NCI-H2227 (cell line): ENCODE results near the gene SLC35E3.

Experiments used
- DNase-seq: peaks from one replicate; lab custom pipeline; 2025; ENCODE audit not compliant: unreplicated experiment; lab: John Stamatoyannopoulos, UW

Gene SLC35E3

DNA sequence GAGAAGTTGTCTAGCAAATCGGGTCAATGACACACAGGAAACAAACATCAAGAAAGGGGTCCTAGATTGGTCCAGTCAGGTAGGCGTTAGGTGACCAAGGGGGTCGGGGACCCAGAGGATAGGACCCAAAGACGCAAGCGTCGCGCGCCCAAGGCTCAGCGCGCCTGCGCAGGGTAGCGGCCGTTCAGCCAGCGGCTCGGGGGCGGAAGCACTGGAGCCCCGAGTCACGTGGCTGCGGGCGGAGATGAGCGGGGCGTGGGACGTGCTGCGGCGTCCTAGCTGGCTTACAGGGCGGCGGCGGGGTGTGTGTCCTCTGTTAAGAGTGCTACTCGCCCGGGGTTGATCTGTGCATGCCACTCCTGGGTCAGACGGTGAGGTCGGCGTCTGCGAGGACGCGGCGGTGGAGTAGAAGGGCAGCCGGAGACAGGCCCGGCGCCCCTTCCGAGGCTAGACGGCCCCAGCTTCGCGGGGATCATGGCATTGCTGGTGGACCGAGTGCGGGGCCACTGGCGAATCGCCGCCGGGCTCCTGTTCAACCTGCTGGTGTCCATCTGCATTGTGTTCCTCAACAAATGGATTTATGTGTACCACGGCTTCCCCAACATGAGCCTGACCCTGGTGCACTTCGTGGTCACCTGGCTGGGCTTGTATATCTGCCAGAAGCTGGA lies at the start of gene SLC35E3:
Gene SLC35E3, plus strand, starts transcription at position 273 of the 668 bp plus-strand sequence. Its CDS starts 202 bp downstream, at position 475.
- DNase-seq, result peak; percentile 96

DNA sequence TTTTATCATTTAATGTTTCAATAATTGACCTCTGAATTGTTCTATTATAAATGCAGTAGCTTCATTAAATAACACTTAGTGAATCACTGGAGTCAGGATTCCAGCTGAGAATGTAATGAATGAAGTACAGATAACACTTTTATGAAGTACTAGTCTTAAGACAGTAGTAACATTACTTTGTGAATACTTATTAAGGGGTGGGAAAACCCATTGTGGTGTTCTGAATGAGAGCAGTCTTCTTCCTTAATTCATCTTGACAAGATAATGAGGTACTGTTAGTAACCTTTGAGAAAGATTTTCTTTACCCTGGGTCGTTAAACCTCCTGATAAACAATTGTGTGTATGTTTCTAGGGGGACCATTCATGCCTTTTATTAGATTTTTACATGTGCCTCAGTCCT lies 46.5 kb upstream of the SLC35E3 start:
- DNase-seq, result no peak

DNA sequence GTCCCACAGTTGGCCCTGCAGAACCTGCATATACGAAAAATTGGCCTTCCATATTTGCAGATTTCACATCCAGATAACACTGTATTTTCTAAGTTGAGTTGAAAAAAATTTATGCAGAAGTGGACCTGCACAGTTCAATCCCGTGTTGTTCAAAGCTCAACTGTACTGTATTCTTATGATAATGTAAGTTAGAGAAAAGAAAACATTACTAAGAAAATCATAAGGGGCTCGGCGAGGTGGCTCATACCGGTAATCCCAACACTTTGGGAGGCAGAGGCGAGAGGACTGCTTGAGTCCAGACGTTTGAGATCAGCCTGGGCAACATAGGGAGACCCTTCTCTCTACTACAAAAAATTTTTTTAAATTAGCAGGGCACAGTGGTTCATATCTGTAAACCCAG lies 18.2 kb upstream of the SLC35E3 start:
- no peak for DNase-seq

DNA sequence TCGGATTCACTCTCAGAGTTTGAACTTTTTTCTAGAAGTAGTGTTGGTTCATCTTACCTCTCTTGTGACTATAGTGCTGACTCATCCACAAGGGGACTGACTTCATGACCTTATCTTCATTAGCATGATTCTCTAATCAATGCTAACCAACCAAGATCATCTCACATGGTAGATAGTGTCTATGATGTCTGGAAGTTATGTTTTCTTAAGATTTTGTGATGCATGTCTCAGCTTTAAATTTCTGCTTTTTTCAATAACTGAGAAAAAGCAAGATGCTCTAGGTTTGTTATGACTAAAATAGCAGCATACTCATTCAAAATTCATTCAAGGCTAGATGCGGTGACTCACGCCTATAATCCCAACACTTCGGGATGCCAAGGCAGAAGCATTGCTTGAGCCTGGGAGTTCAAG lies 12.3 kb upstream of the SLC35E3 start:
- no peak for DNase-seq

DNA sequence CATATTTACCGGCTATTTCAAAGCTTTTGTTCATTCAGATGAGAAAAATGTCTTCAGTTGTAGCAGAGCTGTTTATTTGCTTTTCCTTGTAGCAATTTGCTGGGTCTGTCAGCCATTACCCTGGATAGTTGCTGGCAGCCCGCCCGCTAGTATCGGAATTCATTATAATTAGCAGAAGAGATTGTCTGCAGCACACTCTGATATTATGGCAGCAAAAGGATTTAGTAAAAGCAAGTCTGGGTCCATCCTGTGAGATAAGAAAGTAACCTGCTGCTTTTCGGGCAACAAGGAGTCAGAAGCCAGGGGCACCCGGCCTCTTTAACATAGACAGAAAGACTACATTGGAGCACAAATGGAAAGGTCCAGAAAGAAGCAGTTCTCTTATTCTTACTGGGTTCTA lies 6.1 kb upstream of the SLC35E3 start:
- no peak for DNase-seq

DNA sequence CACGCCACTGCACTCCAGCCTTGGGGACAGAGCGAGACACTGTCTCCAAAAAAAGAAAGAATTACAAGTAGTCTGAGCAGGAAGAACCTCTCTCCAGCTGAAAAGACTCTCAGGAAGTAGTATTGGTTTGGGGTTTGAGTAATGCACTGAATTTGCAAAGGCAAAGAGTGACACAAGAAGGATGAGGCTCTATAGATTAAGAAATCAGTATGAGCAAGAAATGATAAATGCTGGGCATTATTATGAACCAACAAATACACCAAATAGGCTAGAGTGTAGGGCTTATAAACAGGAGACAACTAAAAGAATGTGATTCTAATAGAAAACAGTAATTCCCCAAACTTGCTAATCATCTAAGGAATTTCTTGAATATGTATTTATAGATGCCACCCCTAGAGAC lies 2.6 kb upstream of the SLC35E3 start:
- DNase-seq, result no peak

DNA sequence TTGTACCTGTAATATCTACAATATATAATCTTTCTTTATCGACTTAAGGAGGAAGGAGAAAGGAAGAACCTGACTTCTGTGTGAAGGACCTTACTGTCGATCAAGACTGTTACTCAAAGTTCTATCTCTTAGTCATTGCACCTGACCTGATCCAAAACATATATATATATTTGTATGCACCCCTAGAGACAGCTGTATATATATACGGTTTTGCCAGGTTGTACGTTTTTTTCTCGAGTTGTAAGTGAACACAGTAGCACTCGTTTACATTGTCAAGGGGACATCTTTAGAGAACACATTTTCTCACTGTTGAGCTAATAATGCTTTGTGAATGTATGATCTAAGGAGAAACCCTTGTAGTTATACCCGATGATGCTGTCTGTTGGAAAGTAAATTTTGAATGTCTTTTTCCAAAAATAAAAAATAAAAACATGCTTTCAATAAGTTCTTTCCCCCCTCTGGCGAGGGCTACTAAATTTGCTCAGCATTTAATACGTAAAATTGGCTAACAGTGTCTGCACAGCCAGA lies 536 bp upstream of the SLC35E3 start:
- peak; percentile 22 for DNase-seq

DNA sequence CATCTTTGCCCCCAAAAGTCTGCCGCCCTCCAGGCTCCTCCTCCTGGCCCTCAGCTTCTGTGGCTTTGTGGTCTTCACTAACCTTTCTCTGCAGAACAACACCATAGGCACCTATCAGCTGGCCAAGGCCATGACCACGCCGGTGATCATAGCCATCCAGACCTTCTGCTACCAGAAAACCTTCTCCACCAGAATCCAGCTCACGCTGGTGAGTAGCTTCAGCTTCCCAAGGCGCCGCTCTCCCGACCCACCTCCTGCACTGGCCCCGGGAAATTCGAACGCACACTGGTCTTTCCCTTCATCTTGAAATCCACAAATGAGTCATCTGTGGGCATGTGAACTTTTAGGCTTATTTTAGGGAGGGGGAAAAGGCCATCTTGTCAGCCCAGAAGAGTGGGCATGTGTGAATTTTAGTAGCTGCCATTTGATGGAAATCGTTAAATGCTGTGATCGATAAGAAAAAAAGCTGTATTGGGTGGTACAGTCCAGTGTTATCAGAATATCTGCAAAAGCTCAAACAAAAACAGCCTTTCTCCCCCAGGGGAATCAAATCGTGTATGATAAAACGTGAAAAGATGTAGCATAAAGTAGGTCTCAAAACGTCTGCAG lies 700 bp downstream of the SLC35E3 start:
- DNase-seq, result peak; percentile 52

DNA sequence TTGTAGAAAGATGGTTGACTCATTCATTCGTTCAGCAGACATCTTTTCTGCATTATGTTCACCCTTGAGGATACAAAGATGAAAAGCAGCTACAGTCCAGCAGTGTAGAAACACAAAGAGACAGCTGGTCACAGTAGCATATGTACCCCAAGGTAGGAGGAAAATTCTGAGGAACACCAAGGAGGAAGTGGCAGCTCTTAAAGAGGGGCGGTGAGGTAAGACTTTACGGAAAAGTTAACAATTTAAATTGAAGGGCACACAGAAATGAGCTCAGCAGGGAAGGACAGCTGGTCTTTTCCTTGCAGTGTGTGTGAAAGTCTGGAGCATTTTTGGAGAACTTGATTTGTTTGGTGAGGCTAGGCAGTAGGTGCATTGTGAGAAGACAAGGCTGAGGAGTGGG lies 3.5 kb downstream of the SLC35E3 start:
- DNase-seq, result no peak

DNA sequence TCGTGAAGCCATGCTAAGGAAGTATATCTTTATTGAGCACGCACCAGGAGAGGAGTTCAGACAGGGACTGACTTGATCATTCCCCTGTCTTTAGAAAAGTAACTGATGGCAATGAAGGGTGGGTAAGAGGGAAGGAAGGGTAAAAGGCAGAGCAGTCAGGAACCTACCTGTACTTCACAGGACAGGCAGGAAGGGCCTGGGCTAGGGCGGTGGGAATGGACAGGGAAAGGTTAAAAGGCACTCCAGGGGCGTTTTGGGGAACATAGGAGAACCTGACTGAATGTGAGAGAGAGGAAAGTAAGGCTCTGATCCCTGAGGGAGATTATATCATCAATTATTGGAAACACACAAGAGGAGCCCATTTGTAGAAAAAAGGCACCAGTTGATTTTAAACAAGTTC lies 3.9 kb downstream of the SLC35E3 start:
- no peak for DNase-seq

DNA sequence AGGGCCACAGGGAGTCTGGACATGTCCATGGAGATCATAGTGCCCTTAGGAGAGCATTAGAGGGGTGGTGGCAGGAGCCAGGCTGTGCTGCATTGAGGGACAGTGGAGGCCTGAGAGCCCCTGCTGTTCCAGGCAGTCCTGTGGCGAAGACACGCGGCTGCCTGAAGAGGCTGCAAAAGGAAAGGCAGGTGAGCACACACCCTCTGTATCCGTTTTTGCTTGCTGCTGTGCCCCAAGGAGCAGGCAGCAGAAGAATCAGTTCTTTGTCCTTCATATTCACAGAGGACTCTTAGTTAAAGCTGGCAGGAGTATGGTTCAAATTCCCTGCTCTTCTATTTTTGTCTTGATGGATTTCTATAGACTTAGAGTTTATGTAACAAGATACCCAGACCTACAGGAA lies 4.5 kb downstream of the SLC35E3 start:
- no peak for DNase-seq

DNA sequence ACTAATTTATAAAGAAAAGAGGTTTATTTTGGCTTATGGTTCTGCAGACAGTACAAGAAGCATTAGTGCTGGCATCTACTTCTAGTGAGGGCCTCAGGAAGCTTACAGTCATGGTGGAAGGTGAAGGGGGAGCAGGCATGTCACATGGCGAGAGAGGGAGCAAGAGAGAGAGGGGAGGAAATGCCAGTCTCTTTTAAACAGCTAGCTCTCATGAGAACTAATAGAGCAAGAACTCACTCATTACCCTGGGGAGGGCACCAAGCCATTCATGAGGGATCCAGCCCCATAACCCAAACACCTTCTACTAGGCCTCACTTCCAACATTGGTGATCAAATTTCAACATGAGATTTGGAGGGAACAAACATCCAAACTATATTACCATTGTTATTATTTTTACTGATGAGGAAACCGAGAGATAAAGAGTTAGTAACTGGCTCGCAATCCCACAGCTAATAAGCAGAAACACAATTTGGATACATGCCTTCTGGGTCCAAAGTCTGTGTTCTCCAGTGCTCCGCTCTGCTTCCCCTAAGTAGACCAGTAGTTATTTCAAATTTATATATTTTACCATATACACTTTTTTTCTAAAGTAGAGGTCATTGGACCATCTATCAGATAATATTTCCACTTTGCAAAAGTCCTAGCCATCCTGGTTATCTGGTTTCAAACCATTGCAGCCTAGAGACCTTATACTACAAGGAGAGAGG lies 9.7 kb downstream of the SLC35E3 start:
- no peak for DNase-seq

DNA sequence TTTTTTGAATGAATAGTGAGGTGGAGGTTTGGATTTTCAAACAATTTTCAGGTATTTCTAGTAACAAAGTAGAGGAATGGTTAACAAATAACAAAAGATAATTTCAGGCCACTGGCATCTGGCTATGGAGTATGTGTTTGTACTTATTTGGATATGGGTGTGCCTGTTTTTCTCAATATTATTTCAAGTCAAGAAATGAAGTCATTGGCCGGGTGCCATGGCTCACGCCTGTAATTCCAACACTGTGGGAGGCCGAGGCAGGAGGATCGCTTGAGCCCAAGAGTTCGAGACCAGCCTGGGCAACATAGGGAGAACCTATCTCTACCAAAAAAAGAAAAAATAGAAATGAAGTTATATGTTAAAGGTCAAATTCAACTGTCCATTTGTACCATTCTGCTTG lies 13.9 kb downstream of the SLC35E3 start:
- no peak for DNase-seq

DNA sequence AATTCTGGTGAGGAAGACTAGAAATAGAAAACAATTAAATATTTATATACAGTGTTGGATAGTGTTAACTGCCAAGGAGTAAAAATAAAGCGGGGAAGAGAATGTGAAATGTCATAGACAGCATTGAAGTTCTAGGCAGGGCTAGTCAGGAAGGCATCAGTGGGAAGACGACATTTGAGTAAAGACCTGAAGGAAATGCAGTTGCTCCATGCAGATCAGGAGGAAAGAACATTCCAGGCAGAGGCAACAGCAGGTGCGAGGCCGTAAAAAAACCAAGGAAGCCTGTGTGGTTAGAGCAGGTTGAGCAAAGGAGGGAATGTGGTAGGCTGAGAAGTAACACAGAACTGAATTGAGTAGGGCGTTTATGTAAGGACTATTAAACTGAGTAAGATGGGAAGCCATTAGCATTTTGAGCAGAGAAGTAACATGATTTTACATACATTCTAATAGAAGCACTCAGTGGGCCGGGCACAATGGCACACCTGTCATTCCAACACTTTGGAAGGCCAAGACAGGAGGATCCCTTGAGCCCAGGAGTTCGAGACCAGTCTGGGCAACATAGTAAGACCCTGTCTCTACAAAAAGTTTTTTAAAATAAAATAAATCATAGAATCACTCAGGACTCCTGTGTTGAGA lies 14.9 kb downstream of the SLC35E3 start:
- DNase-seq, result no peak

DNA sequence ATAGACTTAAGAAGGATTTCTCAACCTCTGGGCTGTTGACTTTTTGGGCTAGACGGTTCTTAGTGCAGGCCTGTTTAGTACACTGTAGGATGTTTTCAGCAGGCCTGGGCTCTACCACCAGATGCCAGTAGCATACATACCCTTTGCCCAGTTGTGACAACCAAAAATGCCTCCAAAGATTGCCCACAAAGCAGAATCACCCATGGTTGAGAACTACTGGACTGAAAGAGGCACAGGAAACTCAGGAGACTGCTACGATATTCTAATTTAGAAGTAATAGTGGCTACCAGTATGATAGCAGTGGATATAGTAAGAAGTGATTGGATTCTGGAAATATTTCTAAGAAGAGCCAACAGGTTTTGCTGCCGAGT lies 15.5 kb downstream of the SLC35E3 start:
- no peak for DNase-seq

DNA sequence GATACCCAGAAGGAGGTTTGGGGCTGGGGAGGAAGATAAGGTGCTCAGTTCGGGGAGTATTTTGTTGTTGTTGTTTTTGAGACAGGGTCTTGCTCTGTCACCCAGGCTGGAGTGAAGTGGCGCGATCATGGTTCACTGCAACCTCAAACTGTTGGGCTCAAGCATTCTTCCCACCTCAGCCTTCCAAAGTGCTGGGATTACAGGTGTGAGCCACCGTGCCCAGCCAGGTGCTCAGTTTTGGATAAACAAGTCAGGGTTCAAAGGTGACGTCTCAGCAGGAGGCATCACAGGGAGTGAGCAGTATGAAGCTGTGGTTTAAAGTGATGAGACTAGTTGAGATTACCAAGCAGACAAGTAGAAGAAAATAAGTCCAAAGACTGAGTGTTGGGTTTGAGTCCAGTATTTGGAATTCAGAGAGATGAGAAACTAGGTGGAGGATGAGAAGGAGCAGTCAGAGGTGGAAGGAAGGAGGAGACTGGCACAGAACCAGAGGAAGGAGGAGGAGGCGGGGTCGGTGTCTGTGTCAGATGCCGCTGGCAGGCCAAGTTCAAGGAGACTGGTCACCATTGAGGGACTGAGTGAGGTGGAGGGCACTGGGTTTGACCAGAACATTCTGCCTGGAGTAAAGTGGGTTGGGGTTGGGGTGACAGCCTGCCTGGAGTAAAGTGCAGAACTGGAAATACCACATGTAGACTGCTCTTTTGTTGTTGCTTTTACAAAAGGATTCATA lies 16.1 kb downstream of the SLC35E3 start:
- DNase-seq, result no peak

DNA sequence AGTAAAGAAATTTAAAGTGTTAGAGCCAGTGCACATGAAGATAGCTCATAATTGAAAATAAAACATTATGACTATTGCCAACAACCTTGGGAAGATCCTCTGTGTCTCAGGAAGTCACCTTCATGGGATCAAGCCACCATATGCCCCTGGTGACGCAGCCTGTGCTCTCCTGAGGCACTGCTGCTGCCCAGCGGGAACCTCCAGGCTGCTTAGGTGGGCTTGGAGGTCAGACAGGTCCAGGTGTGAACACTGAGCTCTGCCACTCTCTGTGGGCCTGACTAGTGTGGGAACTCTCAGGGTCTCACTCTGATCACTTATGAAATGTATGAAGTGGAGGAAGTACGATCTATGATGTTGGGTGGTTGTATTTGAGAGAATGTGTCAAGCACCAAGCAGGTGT lies 16.7 kb downstream of the SLC35E3 start:
- DNase-seq, result no peak

DNA sequence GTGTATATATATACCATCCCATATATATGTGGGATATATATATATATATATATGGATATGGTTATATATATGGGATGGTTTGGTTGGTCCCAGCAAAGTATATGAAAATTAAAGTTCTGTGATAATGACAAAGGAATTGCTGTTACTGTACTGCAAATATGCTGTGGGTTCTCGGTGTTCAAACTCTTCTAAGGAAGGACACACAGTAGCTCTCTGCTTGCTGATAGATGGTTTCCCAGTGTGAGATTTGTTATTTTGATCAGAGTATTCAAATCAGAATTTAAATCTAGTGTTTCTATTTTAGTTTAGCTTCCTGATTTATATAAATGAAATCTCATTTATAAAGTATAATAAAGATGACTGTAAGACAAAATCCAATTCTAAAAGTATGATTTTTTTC lies 19.7 kb downstream of the SLC35E3 start:
- no peak for DNase-seq

DNA sequence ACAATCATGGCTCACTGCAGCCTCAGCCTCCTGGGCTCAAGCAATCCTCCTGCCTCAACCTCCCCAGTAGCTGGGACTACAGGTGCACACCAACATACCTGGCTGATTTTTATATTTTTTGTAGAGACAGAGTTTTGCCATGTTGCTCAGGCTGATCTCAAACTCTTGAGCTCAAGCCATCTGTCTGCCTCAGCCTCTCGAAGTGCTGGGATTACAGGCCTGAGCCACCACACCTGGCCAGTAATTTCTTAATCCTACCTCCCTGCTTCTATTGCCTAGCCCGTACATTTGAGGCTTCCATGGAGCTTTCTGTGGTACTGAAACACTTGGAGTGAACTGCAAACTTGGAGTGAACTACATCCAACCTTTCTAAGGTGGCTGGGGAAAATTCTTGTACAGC lies 20.7 kb downstream of the SLC35E3 start:
- DNase-seq, result no peak

DNA sequence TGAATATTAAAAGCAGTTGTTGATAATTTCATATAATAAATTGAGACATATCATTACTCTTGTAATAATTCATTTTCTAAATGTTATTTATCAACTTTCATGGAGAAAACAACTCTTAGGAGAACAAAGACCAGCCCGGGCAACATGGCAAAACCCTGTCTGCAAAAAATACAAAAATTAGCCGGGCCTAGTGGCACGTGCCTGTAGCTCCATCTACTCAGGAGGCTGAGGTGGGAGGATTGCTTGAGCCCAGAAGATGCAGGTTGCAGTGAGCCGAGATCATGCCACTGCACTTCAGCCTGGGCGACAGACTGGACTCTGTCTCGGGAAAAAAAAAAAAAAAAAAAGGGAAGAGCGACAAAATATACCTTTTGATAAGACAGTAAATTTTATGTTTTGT lies 21.2 kb downstream of the SLC35E3 start:
- DNase-seq, result no peak

DNA sequence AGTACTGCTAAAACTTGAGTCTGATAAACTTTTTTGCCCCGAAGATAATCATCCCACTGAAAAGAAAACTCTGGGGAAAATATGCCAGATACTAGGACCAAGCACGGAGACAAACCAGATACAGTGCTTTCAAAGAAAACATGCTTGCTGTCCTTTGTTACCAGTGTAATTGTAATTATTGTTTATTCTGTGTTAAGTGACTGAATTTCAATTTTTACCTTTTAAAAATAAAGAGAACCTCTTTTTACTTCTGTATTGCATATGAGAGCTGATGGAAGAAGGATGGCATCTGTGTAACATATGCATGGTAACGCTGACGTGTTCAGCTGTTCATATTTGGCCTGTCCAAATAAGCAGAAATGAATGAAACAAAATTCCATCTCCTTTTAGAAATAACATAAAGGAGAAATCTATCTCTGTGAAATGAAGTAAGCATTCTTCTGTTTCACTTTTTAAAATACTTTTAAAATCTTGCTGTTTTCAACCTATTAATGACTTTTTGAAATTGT lies 22.5 kb downstream of the SLC35E3 start:
- DNase-seq, result no peak
